ENCODE data around the gene NR1D1. TPM values are rescaled to one million over a fixed set of nuclear protein-coding genes. Genes with fewer than 3 reads are reported as not detected.
A peak's percentile ranks its signal among the peaks of the same experiment; 100 is the strongest.

The NR1D1 gene
- total RNA-seq, 1 experiment from 2014 or later = 5.5 TPM

DNA sequence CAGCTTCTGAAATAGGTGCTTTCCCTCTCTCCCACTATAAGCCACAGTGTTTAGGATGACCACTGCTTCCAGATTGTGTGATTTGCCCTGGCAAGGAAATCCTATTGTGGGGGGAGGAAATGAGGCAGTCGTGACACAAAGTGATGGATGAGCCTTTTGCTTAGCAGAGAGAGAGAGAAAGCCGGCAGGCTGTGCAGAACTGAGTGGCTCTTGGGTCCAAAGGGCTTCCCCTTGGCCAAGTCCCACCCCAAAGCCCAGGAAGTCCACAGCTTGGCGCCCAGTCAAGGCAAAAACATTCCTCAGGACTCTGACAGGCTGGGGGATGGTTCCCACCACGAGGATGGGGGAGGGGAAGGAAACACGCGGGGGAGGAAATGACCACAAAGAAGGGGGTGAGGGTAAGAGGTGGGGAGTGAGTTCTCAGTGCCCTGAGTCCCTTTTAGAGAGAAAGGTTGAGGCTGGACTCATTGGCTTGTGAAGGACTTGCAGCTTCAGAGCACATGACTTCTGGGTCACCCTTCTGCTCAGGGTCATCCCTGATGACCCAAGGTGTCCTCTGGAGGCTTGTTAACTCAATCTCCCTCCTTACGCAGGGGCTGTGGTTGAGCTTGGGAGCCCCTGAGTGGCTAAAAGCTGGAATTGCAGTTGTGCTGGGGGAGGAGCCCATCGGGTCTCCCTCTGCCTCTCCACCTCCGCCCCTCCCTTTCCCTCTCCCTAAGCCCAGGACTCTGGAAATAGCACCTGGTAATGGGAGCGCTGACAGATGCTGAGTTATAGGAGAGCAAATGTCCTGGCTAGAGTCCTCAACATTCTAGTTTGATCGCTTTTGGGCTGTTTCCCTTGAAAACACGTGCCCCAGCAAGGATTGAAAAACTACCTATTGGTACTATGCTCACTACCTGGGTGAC, 11.1 kb upstream of the NR1D1 start:
- DNase-seq (ENCODE audit: low read depth) = peak; percentile 95

GRCh38 chr17:40110026-40110845, 9.8 kb upstream of the NR1D1 start:
- DNase-seq (ENCODE audit: low read depth) = no peak

GRCh38 chr17:40108970-40109824, 8.8 kb upstream of the NR1D1 start:
- DNase-seq (ENCODE audit: low read depth) = no peak

DNA sequence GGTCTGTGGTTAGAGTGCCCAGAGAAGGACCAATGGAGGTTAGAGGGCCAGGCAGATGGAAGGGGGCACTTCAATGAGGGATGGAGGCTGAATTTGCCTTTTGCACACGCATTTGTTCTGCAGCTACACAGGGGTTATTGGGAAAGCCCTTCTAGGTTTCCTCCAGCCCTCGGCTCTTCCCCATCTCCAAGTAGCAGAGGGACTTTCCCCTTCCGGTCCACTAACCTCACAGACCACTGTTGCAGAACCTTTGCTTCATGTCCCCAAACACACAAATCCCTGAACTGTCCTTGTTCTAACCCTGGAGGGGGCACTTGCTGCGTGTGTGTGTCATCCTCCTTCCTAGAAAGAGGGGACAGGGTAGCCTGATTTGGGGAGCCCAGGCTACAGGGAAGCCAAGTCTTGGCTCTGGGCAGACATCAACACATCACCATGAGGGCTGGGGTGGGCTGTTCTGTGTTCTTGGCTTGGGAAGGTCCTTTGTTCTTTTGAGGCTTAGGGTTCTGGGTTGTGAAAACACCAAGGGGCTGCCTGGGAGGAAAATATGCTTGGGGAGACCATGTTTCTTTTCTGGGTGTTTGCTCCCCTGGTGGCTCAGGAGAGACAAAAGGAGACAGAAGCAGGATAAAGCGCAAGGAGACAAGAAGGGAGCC, 7.3 kb upstream of the NR1D1 start:
- no peak for DNase-seq (ENCODE audit: low read depth)

DNA sequence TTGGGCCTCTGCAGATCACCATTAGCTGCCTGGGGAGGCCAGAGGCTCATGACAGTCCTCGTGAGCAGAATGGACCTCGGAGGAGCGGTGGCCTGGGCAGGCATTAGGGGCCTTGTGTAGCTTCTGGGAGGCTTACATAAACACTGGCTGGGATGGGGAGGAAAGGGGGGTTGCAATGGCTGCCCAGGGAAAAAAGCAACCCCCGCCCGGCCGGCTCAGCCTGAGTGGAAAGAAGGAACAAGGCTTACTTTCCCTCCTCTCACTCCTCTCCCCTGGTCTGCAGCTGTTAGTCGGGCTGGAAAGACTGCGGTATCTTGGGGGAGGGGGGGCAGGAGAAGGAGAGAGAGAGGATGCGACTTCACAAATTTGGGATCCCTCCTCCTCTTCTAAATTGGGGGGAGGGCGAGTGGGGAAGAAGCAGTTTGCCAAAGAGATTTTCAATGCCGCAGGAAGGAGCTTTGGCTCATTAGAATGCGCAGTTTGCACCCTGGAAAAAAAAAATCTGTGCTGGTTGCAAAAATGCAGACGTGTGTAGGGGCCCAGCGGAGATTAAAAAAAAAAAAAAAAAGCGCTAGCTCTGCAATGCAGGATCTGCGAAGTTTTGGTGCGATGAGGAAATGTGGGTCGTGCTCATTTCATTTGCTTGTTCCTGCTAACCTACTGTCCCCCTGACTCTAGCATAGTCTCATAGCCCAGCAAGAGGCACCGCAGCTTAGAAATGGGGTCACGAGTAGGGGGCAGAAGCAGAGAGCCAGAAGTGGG, 6.6 kb upstream of the NR1D1 start:
- no peak for DNase-seq (ENCODE audit: low read depth)

DNA sequence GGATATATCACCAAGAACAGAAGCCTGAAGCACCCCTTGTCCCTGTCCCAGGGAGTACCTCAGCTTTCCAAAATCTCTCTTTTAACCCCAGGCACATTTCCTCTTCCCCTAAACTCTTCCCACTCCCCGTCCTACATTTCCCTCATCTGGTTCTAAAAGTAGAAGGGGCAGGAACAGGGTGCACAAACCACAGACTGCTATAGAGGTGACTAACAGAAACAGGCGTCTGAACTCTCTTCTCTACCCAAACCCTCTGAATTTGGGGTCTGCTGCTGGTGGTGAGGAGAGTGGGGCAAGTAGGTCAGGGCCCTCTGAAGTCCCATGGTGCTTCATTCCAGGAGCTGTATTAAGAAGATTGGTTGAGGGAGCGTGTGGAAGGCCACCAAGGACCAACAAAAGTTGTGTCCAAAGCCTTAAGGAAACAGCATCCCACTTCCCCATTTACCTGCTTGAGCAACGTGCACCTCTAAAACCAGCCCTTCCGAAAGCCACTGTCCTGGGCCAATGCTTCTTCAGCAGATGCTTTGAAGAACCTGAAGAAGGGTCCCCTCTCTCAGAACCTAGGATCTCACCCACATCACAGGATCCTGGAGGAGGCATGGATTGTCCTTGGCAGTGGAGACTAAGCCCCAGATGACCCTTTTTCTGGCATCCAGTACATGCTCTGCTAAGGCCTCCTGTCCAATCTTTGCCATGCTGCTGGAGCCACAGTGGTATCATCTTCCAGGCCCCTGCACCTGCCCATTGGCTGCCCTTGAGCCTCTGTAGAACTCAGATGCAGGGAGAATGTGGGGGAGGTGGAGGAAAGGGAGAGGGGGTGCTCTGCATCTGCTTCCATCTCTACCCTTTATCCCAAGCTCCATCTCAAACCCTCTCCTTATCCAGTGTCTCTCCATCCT, 5.7 kb upstream of the NR1D1 start:
- no peak for DNase-seq (ENCODE audit: low read depth)

- DNase-seq (ENCODE audit: low read depth) = no peak
These were observed 4.5 kb upstream of the NR1D1 start for GRCh38 chr17:40104594-40105486.

DNA sequence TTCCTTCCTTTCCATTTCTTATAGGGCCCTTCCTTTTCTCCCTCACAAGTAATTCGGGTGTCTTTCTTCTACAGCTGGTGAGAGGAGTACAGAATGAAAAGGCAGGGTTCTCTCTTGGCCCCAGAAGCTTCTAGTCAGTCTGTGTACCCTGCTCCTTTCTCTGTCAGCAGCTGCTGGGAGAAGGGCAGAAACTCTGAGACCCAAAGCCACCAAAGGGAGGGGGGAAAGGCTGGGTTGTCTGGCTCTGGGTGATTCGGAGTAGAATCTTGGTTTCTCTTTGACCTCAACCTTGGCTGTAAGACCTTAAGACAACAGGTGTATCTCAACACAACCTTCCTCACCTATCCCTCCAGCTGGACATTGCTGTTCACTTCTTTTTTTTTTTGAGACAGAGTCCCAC, 3.3 kb upstream of the NR1D1 start:
- DNase-seq (ENCODE audit: low read depth) = no peak

DNA sequence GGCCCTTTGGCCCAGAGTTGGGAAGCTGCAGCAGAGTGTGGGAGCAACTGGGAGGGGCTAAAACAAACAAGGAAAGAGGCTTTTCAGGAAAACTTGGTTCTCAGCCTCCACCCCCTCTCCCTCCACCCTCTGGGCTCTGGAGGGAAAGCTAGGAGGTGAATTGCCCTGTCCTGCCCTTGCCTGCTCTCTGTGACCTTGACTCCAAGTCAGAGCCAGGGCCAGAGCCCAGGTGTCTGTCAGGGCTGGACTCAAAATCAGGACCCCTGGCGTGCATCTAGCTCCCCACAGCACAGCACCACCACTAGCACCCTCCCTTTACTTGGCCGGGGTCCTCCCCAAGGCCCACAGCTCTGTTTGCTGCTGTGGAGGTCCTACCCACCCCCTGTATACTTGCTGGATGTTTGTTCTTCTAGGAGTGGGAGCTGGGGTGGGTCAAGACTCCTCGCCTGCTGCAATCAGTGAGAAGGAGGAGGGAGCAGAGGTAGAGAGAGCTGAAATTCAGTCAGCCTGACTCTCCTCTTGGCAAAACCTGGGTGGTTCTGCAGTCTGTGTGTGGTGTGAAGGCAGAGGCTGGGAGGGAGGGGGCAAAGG, 2.8 kb upstream of the NR1D1 start:
- no peak for DNase-seq (ENCODE audit: low read depth)

DNA sequence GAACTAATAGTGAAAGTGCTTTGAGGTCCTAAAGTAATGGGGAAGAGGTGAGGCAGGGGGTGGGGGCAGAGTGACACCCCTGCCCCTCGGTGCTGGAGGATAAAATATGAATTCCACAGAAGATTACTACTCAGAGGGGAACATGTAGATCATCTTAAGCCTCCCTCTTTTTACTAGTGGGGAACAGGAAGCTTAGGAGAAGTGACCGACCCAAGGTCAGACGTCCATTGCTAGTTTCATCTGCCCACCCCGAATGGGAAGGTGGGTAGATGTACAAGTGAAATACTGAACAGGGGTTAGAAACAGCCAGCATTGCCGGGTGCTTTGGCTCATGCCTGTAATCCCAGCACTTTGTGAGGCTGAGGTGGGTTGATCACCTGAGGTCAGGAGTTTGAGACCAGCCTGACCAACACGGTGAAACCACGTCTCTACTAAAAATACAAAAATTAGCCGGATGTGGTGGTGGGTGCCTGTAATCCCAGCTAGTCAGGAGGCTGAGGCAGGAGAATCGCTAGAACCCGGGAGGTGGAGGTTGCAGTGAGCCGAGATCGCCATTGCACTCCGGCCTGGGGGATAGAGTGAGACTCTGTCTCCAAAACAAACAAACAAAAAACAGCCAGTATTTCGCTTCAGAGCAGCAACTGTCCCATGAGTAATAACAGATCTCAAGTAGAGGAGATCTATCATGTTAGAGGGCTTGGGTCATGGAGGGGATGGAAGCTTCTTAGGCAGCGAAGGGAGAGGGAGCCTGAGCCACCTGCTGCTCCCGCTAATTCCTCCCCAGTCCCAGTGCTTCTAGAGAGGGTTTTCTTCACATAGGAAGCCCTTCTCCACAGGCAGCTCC, 1.2 kb upstream of the NR1D1 start:
- DNase-seq (ENCODE audit: low read depth) = no peak

DNA sequence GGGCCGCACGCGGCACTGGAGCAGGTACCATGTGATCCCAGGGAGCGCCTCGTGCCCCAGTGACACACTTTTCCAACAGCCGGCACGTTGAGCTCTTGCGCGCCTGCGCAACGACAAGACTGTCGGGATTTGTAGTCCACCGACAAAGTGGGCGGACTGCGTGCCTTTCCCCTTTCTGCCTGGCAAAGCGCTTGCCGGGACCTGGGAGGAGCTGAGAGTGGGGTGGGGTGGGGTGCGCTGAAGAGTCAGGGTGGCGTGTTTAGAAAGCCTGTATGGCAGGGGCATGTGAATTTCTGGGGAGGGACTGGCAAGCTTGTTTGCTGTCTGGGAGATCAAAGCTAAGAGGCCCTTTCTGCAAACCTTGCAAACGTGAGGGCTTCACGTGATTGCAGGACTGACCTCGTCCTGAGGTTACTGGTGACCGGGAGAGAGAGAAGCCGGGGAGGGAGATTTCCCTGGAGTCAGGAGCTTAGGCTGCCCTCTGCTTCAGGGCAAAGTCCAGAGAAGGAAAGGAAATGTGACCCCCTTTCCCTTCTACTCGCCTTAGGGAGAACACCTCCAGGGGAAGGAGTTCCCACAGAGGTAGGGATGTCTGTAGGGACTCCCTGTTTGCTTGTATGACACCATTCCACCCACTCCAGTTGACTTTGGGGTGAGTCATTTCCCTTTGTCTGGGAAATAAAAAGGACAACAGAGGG, 429 bp upstream of the NR1D1 start:
- peak; percentile 97 for DNase-seq (ENCODE audit: low read depth)

- no peak for DNase-seq (ENCODE audit: low read depth)
These were observed 570 bp downstream of the NR1D1 start for GRCh38 chr17:40099619-40100418.

DNA sequence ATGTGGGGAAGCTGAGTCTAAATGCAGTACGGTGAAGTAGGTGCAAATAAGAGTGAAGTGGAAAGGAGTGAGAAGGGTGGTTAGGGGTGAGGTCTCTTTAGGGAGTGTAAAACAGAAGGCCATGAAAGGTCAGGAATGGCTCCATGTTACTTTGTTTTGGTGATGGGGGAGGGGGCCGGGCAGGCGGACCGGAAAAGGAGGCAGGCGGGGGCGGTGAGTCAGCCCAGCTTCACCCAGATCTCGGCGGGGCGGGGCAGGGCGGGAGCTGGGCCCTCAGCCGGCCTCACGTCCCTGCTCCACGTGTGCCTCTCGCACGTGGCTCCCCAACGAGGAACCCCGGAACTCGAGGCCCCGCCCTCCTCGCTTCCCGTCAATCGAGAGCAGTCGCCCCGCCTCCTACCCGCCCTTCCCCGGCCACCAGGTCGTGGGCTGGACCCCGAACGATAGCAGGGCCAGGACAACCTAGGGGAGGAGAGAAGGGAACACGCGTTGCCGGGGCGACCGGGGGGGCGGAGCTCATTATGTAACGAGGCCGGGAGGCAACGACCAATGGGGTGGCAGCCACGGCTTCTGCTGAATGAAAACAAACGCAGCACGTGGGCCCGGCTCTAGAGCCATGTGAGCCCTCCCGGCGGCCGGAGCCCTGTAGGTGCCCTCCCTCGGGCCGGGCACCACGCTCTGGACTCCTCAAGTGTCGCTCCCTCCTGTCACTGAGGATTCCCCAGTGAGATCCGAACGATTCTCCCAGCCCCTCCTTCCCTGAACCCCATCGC, 1.4 kb downstream of the NR1D1 start:
- peak; percentile 99 for DNase-seq (ENCODE audit: low read depth)

DNA sequence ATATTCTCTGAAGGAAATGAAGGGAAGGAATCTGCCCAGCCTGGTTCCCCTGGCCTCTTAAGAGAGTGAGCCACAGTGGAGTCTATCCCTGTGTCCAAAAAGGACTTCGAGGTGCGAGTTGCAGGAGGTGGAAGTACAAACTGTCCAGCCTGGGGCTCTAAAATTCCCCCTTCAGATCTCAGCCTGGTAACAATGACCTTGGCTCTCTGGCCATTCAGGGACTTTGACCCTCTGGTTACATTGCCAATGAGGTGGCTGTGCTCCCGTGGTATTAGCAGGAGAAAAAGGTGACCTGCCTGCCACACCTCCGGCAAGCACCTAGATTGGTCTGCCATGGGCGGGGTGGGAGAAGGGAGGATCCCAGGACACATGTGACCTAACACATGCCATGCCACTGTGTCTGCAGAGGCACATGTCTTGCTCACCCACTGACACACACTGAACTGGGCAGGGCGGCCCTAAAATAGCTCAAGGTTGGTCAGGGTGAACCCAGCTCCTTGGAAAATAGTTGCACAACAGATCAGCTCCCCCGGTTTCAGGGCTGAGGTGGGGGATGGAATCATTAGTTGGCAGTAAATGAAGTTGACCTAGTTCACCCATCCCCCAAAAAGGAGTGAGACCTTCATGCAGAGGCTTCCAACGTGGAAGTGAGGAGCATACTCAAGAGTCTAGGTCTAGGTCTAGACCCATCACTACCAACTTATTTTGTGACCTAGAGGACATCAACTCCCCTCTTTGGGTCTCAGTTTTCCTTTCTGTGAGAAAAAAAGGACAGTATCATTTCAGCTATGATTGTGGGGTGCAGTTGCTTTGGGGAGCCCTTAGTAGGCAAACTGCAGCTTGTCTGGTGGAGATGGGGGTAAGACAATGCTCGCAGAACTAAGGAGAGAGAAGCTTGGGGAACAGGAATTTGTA, 2.2 kb downstream of the NR1D1 start:
- DNase-seq (ENCODE audit: low read depth) = peak; percentile 64

Data from RPMI7951 (cell line).